Activated naive CD8-positive, alpha-beta T cell treated with anti-CD3 and anti-CD28 coated beads, Interleukin-2, amount 50 U/mL, for 16 hours (primary cell): ENCODE results near the gene IKZF5.

ENCODE experiments used
- DNase-seq: peaks from one replicate; pipeline ENCODE4 v3.0.0-alpha.2; 2020; ENCODE audit warnings: low read depth, low spot score

The IKZF5 gene

GRCh38 chr10:122981066-122981464 lies 27.5 kb downstream of the IKZF5 start:
- DNase-seq, result no peak

- peak; percentile 72 for DNase-seq
Measured at GRCh38 chr10:122980209-122981065, 28.2 kb downstream of the IKZF5 start, which contains the start of gene PSTK. TSS of gene PSTK (plus strand) at chr10:122980401. CDS start at chr10:122980480, 79 bp downstream.

DNA sequence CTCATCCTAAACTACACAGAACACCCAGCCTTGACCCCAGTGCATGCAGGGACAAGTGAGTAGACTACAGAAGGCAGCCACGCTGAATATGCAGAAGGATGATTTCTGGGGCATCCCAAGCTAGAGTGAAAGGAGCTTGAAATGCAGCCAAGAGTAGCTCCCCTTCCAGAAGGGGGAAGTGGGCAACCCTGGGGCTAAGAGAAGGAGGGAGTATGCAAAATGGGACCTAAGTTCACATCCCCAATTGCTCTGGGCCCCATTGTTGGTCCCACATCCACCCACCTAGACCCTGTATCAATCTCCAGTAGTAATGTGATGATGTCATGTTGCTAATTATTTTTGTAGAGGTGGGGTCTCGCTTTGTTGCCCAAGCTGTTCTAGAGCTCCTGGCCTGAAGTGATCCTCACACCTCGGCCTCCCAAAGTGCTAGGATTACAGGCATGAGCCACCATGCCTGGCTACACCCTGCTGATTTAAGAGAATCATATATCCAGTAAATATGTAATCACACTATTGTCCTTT lies 34.0 kb downstream of the IKZF5 start:
- no peak for DNase-seq

GRCh38 chr10:122974023-122974422 lies 34.6 kb downstream of the IKZF5 start:
- no peak for DNase-seq

DNA sequence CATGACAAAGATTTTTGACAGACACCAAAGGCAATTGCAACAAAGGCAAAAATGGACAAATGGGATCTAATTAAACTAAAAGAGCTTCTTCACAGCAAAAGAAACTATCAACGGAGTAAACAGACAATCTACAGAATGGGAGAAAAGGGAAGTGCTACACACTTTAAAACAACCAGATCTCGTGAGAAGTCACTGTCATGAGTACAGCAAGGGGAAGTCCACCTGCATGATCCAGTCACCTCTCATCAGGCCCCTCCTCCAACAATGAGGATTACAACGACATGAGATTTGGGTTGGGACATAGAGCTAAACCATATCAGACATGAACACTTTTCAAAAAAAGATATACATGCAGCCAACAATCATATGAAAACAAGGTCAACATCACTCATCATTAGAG lies 39.9 kb downstream of the IKZF5 start:
- no peak for DNase-seq

DNA sequence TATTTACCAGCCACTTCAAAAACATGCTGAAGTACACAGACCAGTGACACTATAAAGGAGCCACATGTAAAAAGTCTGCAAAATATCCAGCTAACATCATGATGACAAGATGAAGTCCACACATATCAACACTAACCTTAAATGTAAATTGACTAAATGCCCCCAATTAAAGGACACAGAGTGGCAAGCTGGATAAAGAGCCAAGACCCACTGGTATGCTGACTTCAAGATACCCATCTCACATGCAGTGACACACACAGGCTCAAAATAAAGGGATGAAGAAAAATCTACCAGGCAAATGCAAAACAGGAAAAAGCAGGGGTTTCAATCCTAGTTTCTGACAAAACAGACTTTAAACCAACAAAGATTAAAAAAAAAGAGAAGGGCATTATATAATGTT lies 41.7 kb downstream of the IKZF5 start:
- no peak for DNase-seq

- no peak for DNase-seq
Measured at GRCh38 chr10:122962405-122962804, 46.2 kb downstream of the IKZF5 start.

DNA sequence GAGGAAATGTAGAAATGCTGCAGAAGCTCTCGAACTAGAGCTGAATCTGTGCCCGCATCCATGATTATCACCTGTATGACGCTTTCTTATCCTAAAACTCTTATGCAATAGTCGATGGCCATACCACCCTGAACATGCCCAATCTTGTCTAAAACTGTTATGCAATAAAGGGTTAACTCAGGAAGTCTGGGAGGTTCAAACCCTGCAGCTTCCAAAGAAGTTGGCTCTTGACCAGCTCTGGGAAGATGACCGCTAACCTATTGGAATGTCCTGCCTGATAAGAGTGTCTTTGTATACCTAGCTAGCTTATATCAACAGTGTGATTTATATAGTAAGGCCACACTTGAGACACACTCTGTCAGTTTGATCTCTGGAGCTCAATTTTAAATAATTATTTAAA lies 51.1 kb downstream of the IKZF5 start:
- no peak for DNase-seq

DNA sequence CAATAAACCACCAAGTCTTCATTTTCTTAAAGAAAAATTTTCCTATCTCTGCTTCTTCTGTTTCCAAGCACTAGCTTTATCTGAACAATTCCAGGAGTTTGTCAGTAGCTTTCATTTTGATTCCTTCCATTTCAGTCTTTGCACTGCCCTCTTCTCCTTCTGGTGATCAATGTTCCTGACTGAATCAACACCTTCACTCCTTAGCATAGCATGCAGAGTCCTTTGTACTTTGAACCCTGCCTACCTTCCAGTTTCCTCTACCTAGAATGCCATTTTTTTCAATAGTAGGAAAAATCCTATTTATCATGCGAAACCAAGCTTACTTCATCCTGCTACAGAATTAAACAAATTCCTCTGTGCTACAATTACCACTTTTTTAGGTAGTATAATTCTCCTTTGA lies 52.7 kb downstream of the IKZF5 start:
- DNase-seq, result no peak

DNA sequence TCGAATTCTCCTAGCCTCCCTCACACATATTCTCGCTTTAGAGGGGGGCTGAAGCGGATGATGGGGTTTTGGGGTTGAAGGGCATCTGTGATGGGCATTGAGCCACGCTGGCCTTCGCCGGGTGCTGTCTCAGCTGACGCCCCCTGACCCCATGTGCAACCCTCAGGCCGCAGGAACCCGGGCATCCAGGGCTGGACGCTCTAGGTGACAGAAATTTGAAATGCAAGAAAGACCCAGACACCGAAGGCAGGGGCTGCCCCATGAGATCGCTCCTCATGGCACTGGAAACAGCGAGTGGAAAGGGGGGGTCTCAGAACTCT lies 53.9 kb downstream of the IKZF5 start:
- DNase-seq, result no peak

DNA sequence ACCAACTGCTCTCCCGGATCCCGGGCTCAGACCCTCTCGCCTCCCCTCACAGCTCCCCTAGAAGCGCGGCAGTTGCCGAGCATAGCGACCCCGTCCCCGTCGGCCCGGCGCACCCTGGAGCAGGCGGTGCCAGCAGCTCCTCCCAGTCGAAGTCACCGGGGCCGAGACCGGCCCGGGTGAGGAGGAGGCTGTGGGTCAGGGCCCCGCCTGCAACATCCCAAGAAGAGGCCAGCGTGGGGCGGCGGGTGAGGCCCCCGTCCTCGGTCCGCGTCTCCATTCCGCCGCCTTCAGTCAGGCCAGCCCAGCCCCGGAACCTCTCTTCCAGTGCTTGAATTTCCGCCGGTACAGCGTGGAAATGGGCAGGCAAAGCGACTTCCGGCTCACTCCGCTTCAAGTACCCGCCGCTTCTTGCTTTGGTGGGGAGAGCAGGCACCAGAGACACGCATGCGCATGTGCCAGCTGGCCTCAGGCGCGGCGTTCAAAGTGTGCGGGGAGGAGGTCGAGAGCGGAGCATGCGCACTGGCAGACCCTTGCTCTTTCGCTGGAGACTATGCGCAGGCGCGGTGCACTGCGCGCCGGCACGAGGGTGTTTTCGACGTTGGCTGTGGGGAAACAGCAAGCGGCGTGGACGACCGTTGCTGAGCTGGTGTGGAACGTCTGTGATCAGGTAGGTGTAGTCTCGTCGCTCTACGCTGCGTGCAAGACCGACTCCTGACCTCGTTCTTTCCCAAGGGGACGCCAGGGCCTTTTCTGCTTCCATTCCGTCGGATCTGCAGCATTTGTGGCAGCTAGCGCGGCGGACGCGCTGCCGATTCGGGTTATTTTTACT lies 54.5 kb downstream of the IKZF5 start, which contains the start of gene C10orf88:
C10orf88 (minus strand) TSS at position 326 of the 829 bp plus-strand sequence; CDS start at position 277, 49 bp downstream.
- peak; percentile 93 for DNase-seq

GRCh38 chr10:122949296-122949695 lies 59.3 kb downstream of the IKZF5 start:
- no peak for DNase-seq
